ENCODE results near the gene PNMA8A. TPM values are rescaled to one million over a fixed set of nuclear protein-coding genes. Genes with fewer than 3 reads are reported as not detected.

The PNMA8A gene
- total and polyA plus RNA-seq, 2 donors (not counting 1 experiment from before 2014, with no cell fraction given): not detected

DNA sequence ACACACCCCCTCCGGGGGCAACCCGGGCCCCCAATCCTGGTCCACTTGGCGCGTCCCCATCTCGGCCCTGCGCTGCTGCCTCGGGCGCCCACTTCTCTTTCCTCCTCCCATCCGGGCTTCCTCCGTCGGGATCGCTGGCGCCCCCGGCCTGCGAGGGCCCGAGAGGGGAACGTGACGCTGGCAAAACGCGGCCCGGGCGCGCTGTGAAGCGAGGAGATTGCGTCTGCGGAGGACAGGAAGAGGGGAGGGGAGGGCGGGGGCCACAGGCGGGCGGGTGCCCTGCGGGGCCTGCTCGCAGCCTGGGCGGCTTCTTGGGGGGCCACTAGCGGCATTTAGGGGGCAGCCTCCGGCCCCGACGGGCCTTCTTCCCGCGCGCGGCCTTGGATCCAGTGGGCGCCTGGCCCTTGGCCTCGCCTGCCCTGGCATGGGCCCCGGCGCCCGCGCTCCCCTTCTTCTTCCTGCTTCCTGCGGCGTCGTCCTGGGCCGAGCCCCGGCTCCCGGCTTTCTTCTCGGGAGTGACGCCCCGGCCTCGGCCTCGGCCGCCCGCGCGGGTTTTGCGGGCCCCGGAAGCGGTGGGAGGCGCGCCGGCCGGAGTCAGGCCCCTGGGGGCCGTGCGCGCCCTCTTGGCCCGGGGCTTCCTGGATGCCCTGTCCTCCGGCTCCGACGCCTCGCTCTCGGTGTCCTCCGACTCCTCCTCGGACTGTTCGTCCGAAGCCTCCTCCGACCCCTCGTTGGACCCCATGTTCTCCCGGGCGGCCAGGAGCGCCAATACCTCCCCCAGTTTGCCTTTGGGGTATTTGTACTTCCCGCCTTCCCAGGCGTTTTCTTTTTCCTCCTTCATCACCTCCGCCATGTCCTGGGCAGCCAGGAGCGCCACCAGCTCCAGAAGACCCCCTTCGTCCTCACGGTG is 22.1 kb upstream of the PNMA8A start:
- Histone ChIP-seq H3K9ac (ENCODE audit: low read length) (peak overlapping the region; percentile 56), H3K4me2 (replicated peaks; ENCODE audit: low read depth, low read length, poor library complexity, severe bottlenecking) (peak overlapping the region; percentile 73), H3K4me1 (ENCODE audit: control insufficient read depth in 2 of 2, insufficient read depth in 2 of 2, low read length in 2 of 2) (peaks cover 38 to 59% of the 10 kb centered on the region in 2 donors), H2AFZ (ENCODE audit: insufficient read depth, low read depth, low read length, poor library complexity, severe bottlenecking) (peak overlapping the region; percentile 42), H4K20me1 (ENCODE audit: control insufficient read depth, insufficient read depth, low read length, poor library complexity, severe bottlenecking) (no peaks in the 10 kb centered on the region), H3K27me3 (replicated peaks in 1 of 4; ENCODE audit: control extremely low read depth in 1 of 4, control insufficient read depth in 3 of 4, insufficient read depth in 4 of 4, low read length in 3 of 4) (peaks cover 0 to 77% (median 45%) of the 10 kb centered on the region in 4 experiments), H3K79me2 (ENCODE audit: control insufficient read depth, insufficient read depth, low read length) (no peaks in the 10 kb centered on the region), H3K36me3 (replicated peaks in 1 of 2; ENCODE audit: control extremely low read depth in 1 of 2, control insufficient read depth in 1 of 2, extremely low read depth in 1 of 2, insufficient read depth in 2 of 2, low read length in 1 of 2) (no peaks in the 10 kb centered on the region), H3K9me3 (ENCODE audit: control extremely low read depth in 1 of 3, control insufficient read depth in 2 of 3, insufficient read depth in 1 of 3, low read length in 2 of 3) (peaks cover 0 to 29% (median 0%) of the 10 kb centered on the region in 3 donors), H3K4me3 (ENCODE audit: control extremely low read depth in 1 of 5, extremely low read depth in 1 of 5, insufficient read depth in 1 of 5, low read depth in 2 of 5, low read length in 4 of 5) (peak overlapping the region in 3 of 5 experiments; percentile 30 to 56 (median 50)), H3K27ac (ENCODE audit: low read length in 2 of 2) (no peak overlapping the region)
- TF ChIP-seq, protein P1, sequence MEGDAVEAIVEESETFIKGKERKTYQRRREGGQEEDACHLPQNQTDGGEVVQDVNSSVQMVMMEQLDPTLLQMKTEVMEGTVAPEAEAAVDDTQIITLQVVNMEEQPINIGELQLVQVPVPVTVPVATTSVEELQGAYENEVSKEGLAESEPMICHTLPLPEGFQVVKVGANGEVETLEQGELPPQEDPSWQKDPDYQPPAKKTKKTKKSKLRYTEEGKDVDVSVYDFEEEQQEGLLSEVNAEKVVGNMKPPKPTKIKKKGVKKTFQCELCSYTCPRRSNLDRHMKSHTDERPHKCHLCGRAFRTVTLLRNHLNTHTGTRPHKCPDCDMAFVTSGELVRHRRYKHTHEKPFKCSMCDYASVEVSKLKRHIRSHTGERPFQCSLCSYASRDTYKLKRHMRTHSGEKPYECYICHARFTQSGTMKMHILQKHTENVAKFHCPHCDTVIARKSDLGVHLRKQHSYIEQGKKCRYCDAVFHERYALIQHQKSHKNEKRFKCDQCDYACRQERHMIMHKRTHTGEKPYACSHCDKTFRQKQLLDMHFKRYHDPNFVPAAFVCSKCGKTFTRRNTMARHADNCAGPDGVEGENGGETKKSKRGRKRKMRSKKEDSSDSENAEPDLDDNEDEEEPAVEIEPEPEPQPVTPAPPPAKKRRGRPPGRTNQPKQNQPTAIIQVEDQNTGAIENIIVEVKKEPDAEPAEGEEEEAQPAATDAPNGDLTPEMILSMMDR (IDR thresholded peaks at IDR 0.05): no peak
- TF ChIP-seq EZH2 (IDR thresholded peaks at IDR 0.05; ENCODE audit: borderline replicate concordance, insufficient read depth, low read depth, low read length, poor library complexity, severe bottlenecking): no peak
- no peaks in the 10 kb centered on the region for H3K9me3 Mint-ChIP-seq (ENCODE audit: insufficient read depth)
- peak overlapping the region; percentile 70 for H3K4me3 Mint-ChIP-seq
- no peak overlapping the region for H3K27ac Mint-ChIP-seq
- peaks cover 52% of the 10 kb centered on the region for H3K27me3 Mint-ChIP-seq
- ATAC-seq (ENCODE audit: low read depth): no peak
- POLR2A ChIA-PET: no interaction called here
- CTCF ChIA-PET: no interaction called here
- WGBS (ENCODE audit: insufficient coverage): 1% methylated on average over 78 of the region's 92 CpGs
- peak; percentile 50 for DNase-seq
- intact Hi-C loops (cut with micrococcal nuclease): no loop called here
- peaks cover 29% of the 10 kb centered on the region for H3K4me1 Mint-ChIP-seq

DNA sequence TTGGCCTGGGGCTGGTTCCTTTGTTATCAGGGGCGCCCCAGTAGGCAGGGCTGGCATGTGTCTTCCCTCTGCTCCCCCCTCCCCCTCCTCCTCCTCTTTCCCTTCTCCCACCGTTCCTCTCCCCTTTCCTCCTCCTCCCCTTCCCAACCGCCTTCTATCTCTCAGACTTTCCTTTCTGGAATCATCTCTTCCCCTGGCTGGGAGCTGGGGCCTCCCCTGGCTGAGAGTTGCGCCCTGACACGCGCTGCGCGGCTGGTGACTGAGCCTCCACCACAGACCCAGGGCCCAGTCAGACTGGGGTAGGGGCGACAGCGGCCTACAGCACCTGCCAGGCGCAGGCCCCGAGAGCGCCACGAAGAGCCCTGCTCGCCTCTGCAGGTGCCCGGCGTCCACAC is 21.5 kb upstream of the PNMA8A start:
- Histone ChIP-seq H3K79me2 (ENCODE audit: control insufficient read depth, insufficient read depth, low read length) (no peaks in the 10 kb centered on the region), H3K4me2 (replicated peaks; ENCODE audit: low read depth, low read length, poor library complexity, severe bottlenecking) (peak overlapping the region; percentile 73), H3K9ac (ENCODE audit: low read length) (peak overlapping the region; percentile 56), H3K27ac (ENCODE audit: low read length in 2 of 2) (no peak overlapping the region), H4K20me1 (ENCODE audit: control insufficient read depth, insufficient read depth, low read length, poor library complexity, severe bottlenecking) (no peaks in the 10 kb centered on the region), H3K4me1 (ENCODE audit: control insufficient read depth in 2 of 2, insufficient read depth in 2 of 2, low read length in 2 of 2) (peaks cover 40 to 60% of the 10 kb centered on the region in 2 donors), H2AFZ (ENCODE audit: insufficient read depth, low read depth, low read length, poor library complexity, severe bottlenecking) (peak overlapping the region; percentile 42), H3K9me3 (ENCODE audit: control extremely low read depth in 1 of 3, control insufficient read depth in 2 of 3, insufficient read depth in 1 of 3, low read length in 2 of 3) (peaks cover 0 to 33% (median 0%) of the 10 kb centered on the region in 3 donors), H3K27me3 (replicated peaks in 1 of 4; ENCODE audit: control extremely low read depth in 1 of 4, control insufficient read depth in 3 of 4, insufficient read depth in 4 of 4, low read length in 3 of 4) (peaks cover 0 to 83% (median 49%) of the 10 kb centered on the region in 4 experiments), H3K4me3 (ENCODE audit: control extremely low read depth in 1 of 5, extremely low read depth in 1 of 5, insufficient read depth in 1 of 5, low read depth in 2 of 5, low read length in 4 of 5) (peak overlapping the region in 2 of 5 experiments; percentile 30 to 50), H3K36me3 (replicated peaks in 1 of 2; ENCODE audit: control extremely low read depth in 1 of 2, control insufficient read depth in 1 of 2, extremely low read depth in 1 of 2, insufficient read depth in 2 of 2, low read length in 1 of 2) (no peaks in the 10 kb centered on the region)
- peaks cover 53% of the 10 kb centered on the region for H3K27me3 Mint-ChIP-seq
- TF ChIP-seq, protein P1 (IDR thresholded peaks at IDR 0.05): no peak
- no peak for TF ChIP-seq EZH2 (IDR thresholded peaks at IDR 0.05; ENCODE audit: borderline replicate concordance, insufficient read depth, low read depth, low read length, poor library complexity, severe bottlenecking)
- DNase-seq (no peak), ATAC-seq (ENCODE audit: low read depth) (no peak)
- peaks cover 33% of the 10 kb centered on the region for H3K4me1 Mint-ChIP-seq
- H3K4me3 Mint-ChIP-seq: peak overlapping the region; percentile 53
- H3K27ac Mint-ChIP-seq: no peak overlapping the region
- no peaks in the 10 kb centered on the region for H3K9me3 Mint-ChIP-seq (ENCODE audit: insufficient read depth)
- 7% methylated on average over 17 of the region's 17 CpGs for WGBS (ENCODE audit: insufficient coverage)
- ChIA-PET CTCF (no interaction called here), POLR2A (no interaction called here)
- intact Hi-C loops (cut with micrococcal nuclease): no loop called here

Measured in B cell (primary cell).